Trophoblast cell (in vitro differentiated cells and primary cell): ENCODE data around the gene SNAPC2.

ENCODE experiments used
- DNase-seq, 2 donors: peaks; one replicate each; pipeline ENCODE4 v3.0.0-alpha.2; 2016
- H2AFZ ChIP-seq: 2 replicates; pipeline ENCODE4 v1.6.1; 2013; ENCODE audit warnings: low read length, moderate library complexity, mild to moderate bottlenecking; ENCODE audit not compliant: insufficient read depth, poor library complexity
- H2AK5ac ChIP-seq: 2 replicates; pipeline ENCODE4 v1.6.1; 2013; ENCODE audit warnings: mild to moderate bottlenecking, low read length
- H2BK120ac ChIP-seq: 2 replicates; pipeline ENCODE4 v1.6.1; 2013; ENCODE audit warnings: low read length, mild to moderate bottlenecking, moderate library complexity; ENCODE audit not compliant: insufficient read depth, poor library complexity
- H2BK12ac ChIP-seq: 2 replicates; pipeline ENCODE4 v1.6.1; 2013; ENCODE audit warnings: mild to moderate bottlenecking, low read length, moderate library complexity
- H2BK5ac ChIP-seq: 2 replicates; pipeline ENCODE4 v1.6.1; 2013; ENCODE audit warnings: low read length, low read depth, moderate library complexity, mild to moderate bottlenecking; ENCODE audit not compliant: poor library complexity
- H3K14ac ChIP-seq: 2 replicates; pipeline ENCODE4 v1.6.1; 2013; ENCODE audit warnings: mild to moderate bottlenecking, low read length
- H3K18ac ChIP-seq: 2 replicates; pipeline ENCODE4 v1.6.1; 2013; ENCODE audit warnings: mild to moderate bottlenecking, low read length
- H3K23ac ChIP-seq: 2 replicates; pipeline ENCODE4 v1.6.1; 2013; ENCODE audit warnings: low read length
- H3K27ac ChIP-seq: 2 replicates; pipeline ENCODE4 v1.5.1; 2013; ENCODE audit warnings: low read depth, mild to moderate bottlenecking, inconsistent platforms, low read length, moderate library complexity
- H3K27me3 ChIP-seq: 2 replicates; pipeline ENCODE4 v1.6.1; 2013; ENCODE audit warnings: inconsistent platforms, mild to moderate bottlenecking, low read length, moderate library complexity; ENCODE audit not compliant: insufficient read depth
- H3K36me3 ChIP-seq, 2 experiments: 1 replicate in 1 of 2; 2 replicates in 1 of 2; pipeline ENCODE4 v1.6.1; 2013; ENCODE audit warnings: low read length in 2 of 2, mild to moderate bottlenecking in 2 of 2, moderate library complexity in 1 of 2; ENCODE audit not compliant: insufficient read depth in 2 of 2, control insufficient read depth in 1 of 2
- H3K4ac ChIP-seq: 2 replicates; pipeline ENCODE4 v1.6.1; 2013; ENCODE audit warnings: low read depth, mild to moderate bottlenecking, low read length, moderate library complexity
- H3K4me1 ChIP-seq, 2 experiments: 1 replicate in 1 of 2; 2 replicates in 1 of 2; pipeline ENCODE4 v1.6.1; 2013; ENCODE audit warnings: low read length in 2 of 2, mild to moderate bottlenecking in 2 of 2, moderate library complexity in 1 of 2; ENCODE audit not compliant: insufficient read depth in 2 of 2, control insufficient read depth in 1 of 2
- H3K4me2 ChIP-seq: 2 replicates; pipeline ENCODE4 v1.6.1; 2013; ENCODE audit warnings: inconsistent platforms, mild to moderate bottlenecking, low read length, moderate library complexity
- H3K4me3 ChIP-seq: 2 replicates; pipeline ENCODE4 v1.5.1; 2013; ENCODE audit warnings: mild to moderate bottlenecking, low read depth, low read length, inconsistent platforms
- H3K79me1 ChIP-seq: one replicate; pipeline ENCODE4 v1.6.1; 2013; ENCODE audit warnings: low read length
- H3K79me2 ChIP-seq: 2 replicates; pipeline ENCODE4 v1.6.1; 2013; ENCODE audit warnings: low read length, mild to moderate bottlenecking; ENCODE audit not compliant: control insufficient read depth, insufficient read depth, poor library complexity
- H3K9ac ChIP-seq: 2 replicates; pipeline ENCODE4 v1.6.1; 2013; ENCODE audit warnings: mild to moderate bottlenecking, low read length
- H3K9me3 ChIP-seq: 2 replicates; pipeline ENCODE4 v1.6.1; 2013; ENCODE audit warnings: low read depth, mild to moderate bottlenecking, control low read depth, inconsistent platforms, low read length; ENCODE audit not compliant: insufficient read depth
- H4K12ac ChIP-seq: 2 replicates; pipeline ENCODE4 v1.6.1; 2013; ENCODE audit warnings: low read depth, mild to moderate bottlenecking, low read length, moderate library complexity
- H4K8ac ChIP-seq: 2 replicates; pipeline ENCODE4 v1.6.1; 2013; ENCODE audit warnings: low read depth, mild to moderate bottlenecking, low read length, moderate library complexity
- H4K91ac ChIP-seq: one replicate; pipeline ENCODE4 v1.6.1; 2013; ENCODE audit warnings: low read depth, mild to moderate bottlenecking, low read length, moderate library complexity
- WGBS: extraction: QIAGEN DNeasy Blood & Tissue Kit; methylation state at CpG from one replicate; pipeline ENCODE4 v1.1.7; 2013; ENCODE audit warnings: missing lambda C conversion rate; ENCODE audit not compliant: insufficient read length, insufficient coverage; ENCODE audit errors: extremely low coverage; 5-methylcytosine and 5-hydroxymethylcytosine counted together

SNAPC2 gene

GRCh38 chr19:7933411-7933810 is 13.3 kb downstream of the SNAPC2 start:
- Histone ChIP-seq H3K9ac (no peak overlapping the region), H2BK5ac (no peak overlapping the region), H2AK5ac (no peak overlapping the region), H3K23ac (no peak overlapping the region), H2AFZ (no peak overlapping the region), H2BK12ac (no peak overlapping the region), H3K79me2 (no peaks in the 10 kb centered on the region), H4K91ac (no peak overlapping the region), H3K4me2 (no peak overlapping the region), H3K4me1 (peaks cover 5 to 7% of the 10 kb centered on the region in 2 experiments), H3K79me1 (no peaks in the 10 kb centered on the region), H3K36me3 (peaks cover 68 to 75% of the 10 kb centered on the region in 2 experiments), H4K8ac (no peak overlapping the region), H3K9me3 (no peaks in the 10 kb centered on the region), H3K27me3 (no peaks in the 10 kb centered on the region), H3K27ac (no peak overlapping the region), H2BK120ac (no peak overlapping the region), H3K4me3 (no peak overlapping the region), H3K4ac (no peak overlapping the region), H4K12ac (no peak overlapping the region), H3K14ac (no peak overlapping the region), H3K18ac (no peak overlapping the region)
- no CpG with 5 or more reads among the region's 14 CpGs for WGBS
- DNase-seq, result no peak

DNA sequence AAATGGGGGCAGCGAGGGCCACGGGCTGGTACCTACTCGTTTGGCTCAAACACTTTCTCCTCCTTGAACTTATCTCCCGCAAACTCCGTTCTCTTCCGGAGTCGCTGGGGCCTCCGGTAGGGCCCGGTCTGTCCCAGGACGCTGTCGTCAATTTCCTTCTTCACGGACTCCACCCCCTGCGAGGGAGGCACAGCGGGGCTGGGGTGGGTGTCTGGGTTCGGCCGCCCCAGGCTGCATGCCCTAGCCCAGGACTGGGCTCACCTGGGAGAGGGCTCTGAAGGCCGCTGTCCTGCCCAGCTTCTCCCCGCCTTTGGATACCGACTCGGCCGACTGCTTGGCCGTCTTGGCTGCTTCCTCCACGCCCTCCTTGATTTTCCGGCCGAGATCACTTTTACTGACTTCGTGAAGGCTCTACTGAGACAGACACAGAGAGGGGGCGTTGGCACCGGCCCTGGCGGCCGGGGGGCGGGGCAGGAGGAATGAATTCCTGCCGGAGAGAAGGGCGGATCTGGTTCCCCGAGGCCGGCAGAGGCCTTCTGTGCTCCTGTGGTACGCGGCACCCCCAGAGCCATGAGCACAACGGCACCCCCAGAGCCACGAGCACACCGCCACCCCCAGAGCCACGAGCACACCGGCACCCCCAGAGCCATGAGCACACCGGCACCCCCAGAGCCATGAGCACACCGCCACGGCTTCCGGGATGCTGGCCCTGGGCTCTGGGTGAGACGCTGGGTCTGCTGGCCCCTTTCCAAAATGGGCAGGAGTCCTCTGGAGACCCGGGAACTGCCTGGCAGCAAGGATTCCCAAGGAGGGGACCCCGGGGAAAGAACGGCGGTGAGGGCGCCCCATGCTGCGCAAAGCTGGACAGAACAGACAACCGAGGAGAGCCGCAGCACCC is 13.9 kb downstream of the SNAPC2 start:
- no peak overlapping the region for H2BK12ac ChIP-seq
- H3K18ac ChIP-seq, result no peak overlapping the region
- no peak overlapping the region for H2AK5ac ChIP-seq
- no peak overlapping the region for H4K91ac ChIP-seq
- no peak overlapping the region for H4K8ac ChIP-seq
- H3K4me2 ChIP-seq, result no peak overlapping the region
- no peak overlapping the region for H2BK5ac ChIP-seq
- no peak overlapping the region for H3K27ac ChIP-seq
- DNase-seq, result no peak
- no peaks in the 10 kb centered on the region for H3K79me2 ChIP-seq
- H3K79me1 ChIP-seq, result no peaks in the 10 kb centered on the region
- no peak overlapping the region for H2AFZ ChIP-seq
- WGBS, result no CpG with 5 or more reads among the region's 55 CpGs
- no peak overlapping the region for H3K14ac ChIP-seq
- no peak overlapping the region for H3K9ac ChIP-seq
- H3K4me3 ChIP-seq, result no peak overlapping the region
- no peaks in the 10 kb centered on the region for H3K27me3 ChIP-seq
- H3K4ac ChIP-seq, result no peak overlapping the region
- H4K12ac ChIP-seq, result no peak overlapping the region
- peaks cover 71 to 77% of the 10 kb centered on the region in 2 experiments for H3K36me3 ChIP-seq
- no peak overlapping the region for H3K23ac ChIP-seq
- H2BK120ac ChIP-seq, result no peak overlapping the region
- H3K9me3 ChIP-seq, result no peaks in the 10 kb centered on the region
- H3K4me1 ChIP-seq, result peaks cover 3 to 4% of the 10 kb centered on the region in 2 experiments

DNA sequence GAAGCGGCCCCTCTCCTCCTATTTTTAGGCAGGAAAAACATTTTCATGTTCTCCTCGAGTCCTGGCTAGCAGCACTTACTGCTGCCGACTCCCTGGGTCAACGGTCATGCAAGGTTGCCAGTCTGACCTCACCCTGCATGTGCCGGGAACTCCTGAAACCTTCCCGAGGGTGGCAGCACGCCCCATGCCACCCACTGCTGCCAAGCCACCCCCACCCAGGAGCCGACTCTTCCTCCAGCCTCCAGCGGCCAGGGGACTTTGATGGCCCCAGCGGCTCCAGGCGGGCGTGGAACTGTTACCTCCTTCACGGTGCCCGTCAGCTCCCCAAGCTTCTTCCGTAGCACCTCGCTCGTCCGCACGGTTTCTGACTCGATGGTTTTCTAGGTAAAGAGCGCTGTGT is 14.6 kb downstream of the SNAPC2 start:
- no peaks in the 10 kb centered on the region for H3K79me2 ChIP-seq
- H2BK5ac ChIP-seq, result no peak overlapping the region
- no peak overlapping the region for H2BK12ac ChIP-seq
- no peak overlapping the region for H3K14ac ChIP-seq
- H4K12ac ChIP-seq, result no peak overlapping the region
- H3K4me1 ChIP-seq, result no peaks in the 10 kb centered on the region
- H3K9me3 ChIP-seq, result no peaks in the 10 kb centered on the region
- no peaks in the 10 kb centered on the region for H3K27me3 ChIP-seq
- no peak overlapping the region for H2AFZ ChIP-seq
- no peak overlapping the region for H2AK5ac ChIP-seq
- no peak for DNase-seq
- H3K36me3 ChIP-seq, result peaks cover 73 to 80% of the 10 kb centered on the region in 2 experiments
- H3K9ac ChIP-seq, result no peak overlapping the region
- H3K23ac ChIP-seq, result no peak overlapping the region
- H4K8ac ChIP-seq, result no peak overlapping the region
- H3K4ac ChIP-seq, result no peak overlapping the region
- H3K4me2 ChIP-seq, result no peak overlapping the region
- no peaks in the 10 kb centered on the region for H3K79me1 ChIP-seq
- no CpG with 5 or more reads among the region's 21 CpGs for WGBS
- H4K91ac ChIP-seq, result no peak overlapping the region
- H3K18ac ChIP-seq, result no peak overlapping the region
- no peak overlapping the region for H3K4me3 ChIP-seq
- H3K27ac ChIP-seq, result no peak overlapping the region
- no peak overlapping the region for H2BK120ac ChIP-seq

DNA sequence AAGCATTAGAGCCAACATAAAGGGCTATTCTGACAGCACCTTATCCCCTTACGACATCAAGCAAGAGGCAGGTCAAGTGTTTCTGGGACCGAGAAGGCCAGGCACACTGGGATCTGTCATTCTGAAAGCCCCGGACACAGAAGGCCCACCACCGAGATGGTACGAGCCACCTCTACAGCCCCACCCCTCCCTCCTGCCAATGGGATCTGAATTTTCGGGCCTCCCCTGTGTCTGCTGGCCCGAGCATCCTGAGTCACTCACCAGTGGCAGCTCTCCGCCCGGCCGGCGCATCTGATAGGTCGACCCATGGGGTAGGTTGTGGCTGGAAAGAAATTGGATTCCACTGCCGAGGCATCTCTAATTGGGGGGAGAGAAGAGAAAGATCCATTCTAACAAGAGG is 20.7 kb downstream of the SNAPC2 start:
- Histone ChIP-seq H2BK120ac (no peak overlapping the region), H3K4me1 (no peaks in the 10 kb centered on the region), H2BK12ac (no peak overlapping the region), H3K79me2 (peaks cover 5% of the 10 kb centered on the region), H4K12ac (no peak overlapping the region), H3K18ac (peak overlapping the region; percentile 7), H3K79me1 (peaks cover 5% of the 10 kb centered on the region), H3K27ac (no peak overlapping the region), H2AFZ (no peak overlapping the region), H4K91ac (no peak overlapping the region), H3K4me2 (no peak overlapping the region), H3K23ac (no peak overlapping the region), H3K14ac (no peak overlapping the region), H3K9ac (no peak overlapping the region), H4K8ac (no peak overlapping the region), H3K4ac (no peak overlapping the region), H2AK5ac (no peak overlapping the region), H3K27me3 (no peaks in the 10 kb centered on the region), H3K4me3 (no peak overlapping the region), H2BK5ac (no peak overlapping the region), H3K36me3 (peaks cover 35% of the 10 kb centered on the region in 2 experiments), H3K9me3 (no peaks in the 10 kb centered on the region)
- WGBS, result no CpG with 5 or more reads among the region's 13 CpGs
- DNase-seq, result no peak
